22Rv1 (cell line): ENCODE results near the gene PRKCE.
A peak's percentile ranks its signal among the peaks of the same experiment; 100 is the strongest.

Experiments
- H3K27ac ChIP-seq: fragments of 450-650 bp; 2 replicates; pipeline ENCODE4 v1.5.1; 2017
- ZFX ChIP-seq: fragments of 450-650 bp; IDR thresholded peaks from 2 replicates; pipeline ENCODE4 v1.6.1; 2017; ENCODE audit warnings: antibody characterized with exemption, borderline replicate concordance
- TF ChIP-seq, protein P1 (sequence below): fragments of 450-650 bp; IDR thresholded peaks from 2 replicates; pipeline ENCODE4 v1.5.1; 2017; ENCODE audit warnings: mild to moderate bottlenecking

The PRKCE gene

DNA sequence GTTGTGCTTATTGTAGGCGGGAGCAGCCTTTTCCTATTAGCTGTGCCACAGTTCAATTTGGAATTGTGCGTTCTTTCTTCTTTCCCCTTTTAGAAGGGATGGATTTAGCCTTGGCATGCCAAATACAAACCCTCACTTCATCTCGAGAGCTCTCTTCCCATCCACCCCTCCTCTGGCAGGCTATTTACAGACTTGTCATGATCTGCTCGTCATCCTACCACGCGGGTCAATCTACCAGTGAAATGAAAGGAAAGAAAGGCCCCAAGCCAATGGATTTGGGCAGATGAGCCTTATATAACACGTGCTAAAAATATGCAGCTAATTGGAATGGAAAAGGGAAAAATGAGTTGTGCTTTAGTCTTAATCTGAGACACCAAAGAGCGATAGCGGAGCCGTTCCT lies 277.5 kb downstream of the PRKCE start:
- TF ChIP-seq, protein P1, sequence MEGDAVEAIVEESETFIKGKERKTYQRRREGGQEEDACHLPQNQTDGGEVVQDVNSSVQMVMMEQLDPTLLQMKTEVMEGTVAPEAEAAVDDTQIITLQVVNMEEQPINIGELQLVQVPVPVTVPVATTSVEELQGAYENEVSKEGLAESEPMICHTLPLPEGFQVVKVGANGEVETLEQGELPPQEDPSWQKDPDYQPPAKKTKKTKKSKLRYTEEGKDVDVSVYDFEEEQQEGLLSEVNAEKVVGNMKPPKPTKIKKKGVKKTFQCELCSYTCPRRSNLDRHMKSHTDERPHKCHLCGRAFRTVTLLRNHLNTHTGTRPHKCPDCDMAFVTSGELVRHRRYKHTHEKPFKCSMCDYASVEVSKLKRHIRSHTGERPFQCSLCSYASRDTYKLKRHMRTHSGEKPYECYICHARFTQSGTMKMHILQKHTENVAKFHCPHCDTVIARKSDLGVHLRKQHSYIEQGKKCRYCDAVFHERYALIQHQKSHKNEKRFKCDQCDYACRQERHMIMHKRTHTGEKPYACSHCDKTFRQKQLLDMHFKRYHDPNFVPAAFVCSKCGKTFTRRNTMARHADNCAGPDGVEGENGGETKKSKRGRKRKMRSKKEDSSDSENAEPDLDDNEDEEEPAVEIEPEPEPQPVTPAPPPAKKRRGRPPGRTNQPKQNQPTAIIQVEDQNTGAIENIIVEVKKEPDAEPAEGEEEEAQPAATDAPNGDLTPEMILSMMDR = no peak
- no peak for TF ChIP-seq ZFX
- no peak overlapping the region for H3K27ac ChIP-seq

DNA sequence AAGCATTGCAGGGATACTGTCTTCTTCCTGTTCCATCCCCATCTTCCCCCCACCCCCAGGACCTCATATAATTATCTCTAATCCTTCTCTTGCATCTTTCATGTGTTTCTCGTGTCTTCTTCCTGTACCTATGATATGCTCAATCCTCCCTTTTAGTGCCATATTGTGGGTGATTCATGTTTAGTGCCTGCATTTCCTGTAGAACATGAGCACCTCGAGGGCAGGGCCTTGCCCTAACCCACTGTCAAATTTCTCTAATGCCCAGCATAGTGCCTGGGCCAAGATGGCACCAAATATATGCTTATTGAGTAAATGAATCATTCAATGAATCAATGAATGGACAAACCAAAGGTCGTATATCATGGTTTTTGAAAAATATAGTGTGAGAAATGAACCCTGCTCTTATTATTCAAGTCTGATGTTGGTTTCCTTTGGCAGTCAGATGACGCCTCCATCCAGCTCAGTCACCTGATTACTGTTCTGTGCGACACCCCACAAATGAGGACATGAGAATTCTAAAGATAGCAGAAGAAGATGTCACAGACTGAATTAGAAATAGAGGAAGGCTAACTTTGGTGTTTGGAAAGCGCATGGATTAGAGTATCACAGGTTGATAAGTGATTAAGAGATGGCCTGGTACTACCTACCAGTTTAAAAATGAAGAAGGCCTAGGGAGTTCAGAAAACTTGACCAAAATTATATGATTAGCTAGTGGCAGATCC lies 278.4 kb downstream of the PRKCE start:
- H3K27ac ChIP-seq = no peak overlapping the region
- TF ChIP-seq ZFX = no peak
- TF ChIP-seq, protein P1 = no peak

DNA sequence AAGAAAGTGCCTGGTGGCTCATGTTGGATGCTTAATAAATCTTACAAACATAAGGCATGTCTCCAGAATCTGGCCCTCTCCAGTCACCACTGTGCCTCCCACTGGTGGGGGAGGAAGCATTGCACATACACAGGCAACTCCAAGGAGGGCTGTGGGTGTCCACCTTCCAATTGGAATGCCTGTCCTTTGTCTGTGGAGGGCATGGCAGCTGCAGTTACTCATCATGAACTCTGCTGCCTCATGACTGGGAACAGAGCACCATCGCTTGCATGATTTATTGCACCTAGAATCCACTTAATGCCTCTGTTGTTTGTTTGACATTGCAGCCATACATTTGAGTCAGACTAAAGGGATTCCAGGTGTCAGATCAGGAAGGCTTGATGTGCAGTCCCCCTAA lies 278.9 kb downstream of the PRKCE start:
- TF ChIP-seq, protein P1 = no peak
- no peak for TF ChIP-seq ZFX
- no peak overlapping the region for H3K27ac ChIP-seq

DNA sequence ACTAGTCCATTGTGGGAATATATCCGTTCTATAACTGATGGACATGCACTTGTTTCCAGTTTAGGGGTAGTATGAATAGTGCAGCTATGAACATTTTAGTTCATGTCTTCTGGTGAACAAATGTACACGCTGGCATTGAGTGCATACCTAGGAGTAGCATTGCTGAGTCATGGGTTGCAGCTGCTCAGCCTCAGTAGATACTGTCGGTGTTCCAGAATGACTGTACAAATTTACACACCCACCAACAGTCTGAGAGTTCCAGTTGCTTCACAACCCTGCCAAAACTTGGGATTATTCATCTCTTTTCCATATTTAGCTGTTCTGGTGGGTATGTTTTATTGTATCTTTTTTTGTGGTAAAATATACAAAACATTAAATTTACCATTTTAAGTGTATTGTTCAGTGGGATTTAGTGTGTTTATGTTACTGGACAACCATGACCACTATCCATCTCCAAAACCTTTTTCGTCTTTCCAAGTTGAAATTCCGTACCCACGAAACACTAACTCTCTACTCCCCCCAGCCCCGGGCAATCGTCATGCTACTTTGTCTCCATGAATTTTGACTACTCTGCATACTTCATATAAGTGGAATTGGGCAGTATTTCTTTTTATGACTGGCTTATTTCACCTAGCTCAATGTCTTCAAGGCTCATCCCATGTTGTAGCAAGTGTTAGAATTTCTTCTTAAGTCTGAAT lies 281.0 kb downstream of the PRKCE start:
- TF ChIP-seq, protein P1 = no peak
- TF ChIP-seq ZFX = no peak
- H3K27ac ChIP-seq = no peak overlapping the region

DNA sequence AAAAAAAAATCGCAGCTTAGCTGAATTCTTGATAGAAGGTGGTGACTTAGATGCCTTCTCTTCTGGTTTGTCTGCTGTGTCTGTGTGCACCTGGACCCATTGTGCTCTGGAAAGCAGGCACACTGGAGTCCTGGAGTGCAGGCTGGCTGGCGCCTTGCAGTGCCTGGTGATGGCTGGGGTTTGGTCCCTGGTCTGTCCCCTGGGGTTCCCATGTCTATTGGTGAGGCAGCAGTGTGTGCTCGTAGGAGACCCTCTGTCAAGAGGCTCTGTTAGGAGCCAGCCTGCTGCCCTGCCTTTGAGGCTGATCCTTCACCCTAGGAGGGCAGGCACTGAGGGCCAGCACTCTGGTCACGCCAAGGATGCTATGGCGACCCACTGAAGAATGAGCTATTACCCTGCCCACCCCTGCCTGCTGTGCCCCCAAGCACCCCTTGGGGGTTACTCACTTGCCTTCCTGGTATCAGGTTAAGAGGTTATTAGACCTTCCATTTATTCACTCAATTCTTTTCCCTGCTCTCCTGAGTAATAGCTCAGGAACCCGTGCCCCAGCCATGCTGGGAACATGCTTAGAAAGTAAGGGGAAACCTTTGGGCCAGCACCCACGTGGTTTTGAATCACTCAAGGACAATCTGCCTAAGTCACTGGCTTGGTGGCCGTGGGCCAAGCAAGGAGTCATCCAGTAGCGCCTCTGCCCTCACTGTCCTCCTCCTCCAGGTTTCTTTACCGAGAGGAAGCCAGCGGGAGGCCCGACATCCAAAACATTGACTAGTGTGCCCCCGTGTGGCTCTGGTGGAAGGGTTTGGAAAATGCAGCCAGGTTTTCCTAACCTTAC lies 284.5 kb downstream of the PRKCE start:
- no peak overlapping the region for H3K27ac ChIP-seq
- TF ChIP-seq, protein P1 = peak; percentile 53
- TF ChIP-seq ZFX = no peak

DNA sequence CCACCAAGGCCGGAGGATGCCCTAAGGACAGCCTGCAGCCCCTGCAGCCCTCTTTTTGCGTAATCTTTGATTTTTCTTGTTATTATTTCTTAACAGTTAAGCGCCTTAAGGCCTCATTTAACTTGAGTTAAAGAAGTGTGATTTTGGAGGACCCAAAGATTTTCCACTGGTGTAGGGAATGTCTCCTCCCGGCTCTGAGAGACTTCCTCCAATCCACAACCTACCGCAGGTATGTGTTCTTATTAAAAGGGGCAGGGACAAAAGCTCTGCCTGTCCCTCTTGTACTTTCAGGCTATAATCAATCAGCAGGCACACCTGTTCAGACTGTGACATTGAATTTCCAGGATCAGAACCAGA lies 285.1 kb downstream of the PRKCE start:
- no peak overlapping the region for H3K27ac ChIP-seq
- TF ChIP-seq, protein P1 = no peak; the same call in 1 of the 2 replicates
- TF ChIP-seq ZFX = no peak
